GM12878 (cell line): ENCODE measurements around the gene NDUFC2. TPM values are rescaled to one million over a fixed set of nuclear protein-coding genes. Genes with fewer than 3 reads are reported as not detected.

Source experiments
- ATAC-seq: fragments of 200-7000 bp; cut with Tn5 transposase; 3 replicates; pipeline ENCODE4 v1.9.1; 2020; ENCODE audit warnings: mild to moderate bottlenecking, moderate library complexity
- BruUV-seq: library from RNA; stranded (reverse); fragments of 400-500 nt; replicated peaks from 2 replicates; lab custom pipeline; 2021; lab: Mats Ljungman, UMichigan
- CTCF ChIA-PET: fragments of 300-600 bp; sonication (Branson Sonifier 250); formaldehyde crosslinking; extraction: SDS; loops from one replicate; lab custom pipeline; 2021; ENCODE audit warnings: inconsistent platforms; lab: Yijun Ruan, JAX
- POLR2A ChIA-PET: fragments of 350-600 bp; formaldehyde crosslinking; extraction: SDS; loops from one replicate; lab custom pipeline; 2021; ENCODE audit warnings: inconsistent platforms; lab: Charles Lee
- RAD21 ChIA-PET: fragments of 300-600 bp; sonication (Branson Sonifier 250); formaldehyde crosslinking; loops from one replicate; lab custom pipeline; 2023; ENCODE audit warnings: antibody characterized with exemption; ENCODE audit not compliant: unreplicated experiment; lab: Charles Lee
- SMC1A ChIA-PET: fragments of 300-600 bp; sonication (Branson Sonifier 250); formaldehyde crosslinking; loops from one replicate; lab custom pipeline; 2023; ENCODE audit not compliant: unreplicated experiment, uncharacterized antibody; lab: Charles Lee
- DNase-seq: peaks from one replicate; pipeline ENCODE4 v3.0.0-alpha.2; 2011; ENCODE audit warnings: low read depth, low spot score
- FAIRE-seq: peaks from 3 replicates; lab custom pipeline; 2011; peaks lifted over from hg19 to GRCh38; lab: Jason Lieb, UNC
- H2AFZ ChIP-seq: 2 replicates; pipeline ENCODE4 v1.6.0; 2011; ENCODE audit warnings: low read depth, low read length, control low read depth; ENCODE audit not compliant: control insufficient read depth
- H3K27ac ChIP-seq: 2 replicates; pipeline ENCODE4 v1.5.1; 2011; ENCODE audit warnings: control low read depth; ENCODE audit not compliant: control insufficient read depth, insufficient read depth
- H3K27me3 ChIP-seq, 2 experiments: replicated peaks in 1 of 2; 2 replicates each; pipeline versions ENCODE4 v1.6.0 to v1.6.1; 2011; ENCODE audit warnings: low read length in 1 of 2; ENCODE audit not compliant: control insufficient read depth in 2 of 2, insufficient read depth in 2 of 2
- H3K36me3 ChIP-seq, 2 experiments: 2 replicates each; pipeline ENCODE4 v1.5.1; 2011; ENCODE audit warnings: low read length in 1 of 2; ENCODE audit not compliant: control insufficient read depth in 2 of 2, insufficient read depth in 2 of 2
- H3K4me1 ChIP-seq: 2 replicates; pipeline ENCODE4 v1.6.1; 2011; ENCODE audit warnings: mild to moderate bottlenecking, low read length, moderate library complexity, mixed read lengths; ENCODE audit not compliant: control insufficient read depth, insufficient read depth
- H3K4me2 ChIP-seq: 2 replicates; pipeline ENCODE4 v1.6.0; 2011; ENCODE audit warnings: control low read depth; ENCODE audit not compliant: control insufficient read depth, insufficient read depth
- H3K4me3 ChIP-seq: fragments of 200-600 bp; sonication (generic); 2 replicates; pipeline ENCODE4 v1.5.1; 2016
- H3K79me2 ChIP-seq: 2 replicates; pipeline ENCODE4 v1.6.0; 2011; ENCODE audit warnings: low read length; ENCODE audit not compliant: control insufficient read depth, insufficient read depth
- H3K9ac ChIP-seq: 2 replicates; pipeline ENCODE4 v1.8.0; 2011; ENCODE audit warnings: low read length, control low read depth, mixed read lengths; ENCODE audit not compliant: control insufficient read depth, insufficient read depth
- H3K9me3 ChIP-seq: replicated peaks from 3 replicates; pipeline ENCODE4 v1.5.1; 2011; ENCODE audit warnings: mild to moderate bottlenecking, low read length; ENCODE audit not compliant: control insufficient read depth, insufficient read depth
- H4K20me1 ChIP-seq: 2 replicates; pipeline ENCODE4 v1.6.0; 2011; ENCODE audit not compliant: control insufficient read depth, insufficient read depth
- E2F4 ChIP-seq: IDR thresholded peaks from 2 replicates; pipeline ENCODE4 v1.6.1; 2012; ENCODE audit warnings: low read depth, low read length, improper control_type of control experiment
- FOXM1 ChIP-seq: IDR thresholded peaks from 2 replicates; pipeline ENCODE4 v1.6.1; 2012; ENCODE audit warnings: low read depth, mild to moderate bottlenecking, inconsistent platforms, low read length, moderate library complexity
- IRF3 ChIP-seq: fragments of 450-650 bp; IDR thresholded peaks from 2 replicates; pipeline ENCODE4 v1.6.1; 2014; ENCODE audit warnings: mild to moderate bottlenecking
- IRF4 ChIP-seq: IDR thresholded peaks from 2 replicates; pipeline ENCODE4 v1.6.1; 2011; ENCODE audit warnings: low read depth, low read length
- KDM1A ChIP-seq: fragments of 200-600 bp; sonication (generic); IDR thresholded peaks from 2 replicates; pipeline ENCODE4 v1.6.1; 2016; ENCODE audit warnings: borderline replicate concordance
- NFIC ChIP-seq: IDR thresholded peaks from 2 replicates; pipeline ENCODE4 v1.6.1; 2012; ENCODE audit warnings: low read depth, mild to moderate bottlenecking, inconsistent platforms, low read length, moderate library complexity
- NKRF ChIP-seq: fragments of 450-650 bp; conservative IDR thresholded peaks from 2 replicates; pipeline ENCODE4 v1.6.1; 2017; ENCODE audit warnings: mild to moderate bottlenecking, moderate library complexity
- NR2C1 ChIP-seq: fragments of 450-650 bp; IDR thresholded peaks from 2 replicates; pipeline ENCODE4 v1.6.1; 2017; ENCODE audit warnings: antibody characterized with exemption, mild to moderate bottlenecking, moderate library complexity
- NR2C2 ChIP-seq: IDR thresholded peaks from 2 replicates; pipeline ENCODE4 v1.6.1; 2011; ENCODE audit warnings: borderline replicate concordance, low read depth; ENCODE audit not compliant: control insufficient read depth, insufficient read length
- RAD21 ChIP-seq: IDR thresholded peaks from 2 replicates; pipeline ENCODE4 v1.6.1; 2011; ENCODE audit warnings: mild to moderate bottlenecking, low read depth, low read length, moderate library complexity; ENCODE audit not compliant: insufficient read depth
- WGBS: methylation state at CpG from one replicate; pipeline ENCODE4 v1.1.6; 2016; ENCODE audit warnings: low lambda C conversion rate; ENCODE audit not compliant: insufficient replicate concordance, insufficient coverage; ENCODE audit errors: missing lambda C conversion rate; 5-methylcytosine and 5-hydroxymethylcytosine counted together
- in situ Hi-C: fragments of 300-500 bp; cut with MboI; formaldehyde crosslinking; loops from 9 replicates; pipeline ENCODE4 v1.14.3; 2018; ENCODE audit warnings: mixed read lengths
- intact Hi-C: fragments of 100-400 bp; cut with micrococcal nuclease; formaldehyde crosslinking; loops from one replicate; pipeline ENCODE4 v1.14.2; 2022; ENCODE audit not compliant: unreplicated experiment
- polyA plus RNA-seq, 11 experiments: library from polyadenylated mRNA; depleted of rRNA in 4 of 11; unstranded in 6 of 11; stranded (reverse) in 5 of 11; fragments of >200 nt; fragmentation: Nextera tagmentation in 4 of 11; fragmentation: Illumina TruSeq in 1 of 11; extraction: Ambion mirVana in 4 of 11; extraction: Trizol in 1 of 11; gene quantifications; 1 replicate in 1 of 11; 2 replicates in 10 of 11; pipeline versions ENCODE4 v1.2.1 to v1.2.3, GENCODE V29; 2011 to 2016; ENCODE audit warnings: inconsistent platforms in 2 of 11, missing spikeins in 2 of 11, low read depth in 1 of 11
- total RNA-seq, 4 experiments: library from RNA; depleted of rRNA in 3 of 4; stranded (reverse); fragments of >200 nt in 3 of 4; fragmentation: Illumina TruSeq in 1 of 4; extraction: Trizol in 1 of 4; gene quantifications; 2 replicates each; pipeline versions ENCODE4 v1.2.1 to v1.2.3, GENCODE V29; 2013 to 2021

NDUFC2 gene
- total and polyA plus RNA-seq, 10 of the 15 experiments (the other 5 are each of a cell fraction or from before 2014, with no cell fraction given) = 103 to 529 (median 192) TPM

GRCh38 chr11:78034623-78035022, 45.0 kb downstream of the NDUFC2 start (continued):
- no peak for TF ChIP-seq KDM1A

- ChIA-PET POLR2A (interaction anchor here (0.6 to 3.5 kb wide), 2 partner anchors 12 to 351 kb away, joined by 3 to 12 read pairs; no protein-coding TSS in a partner anchor), SMC1A (interaction anchor here (5.2 kb wide), 1 partner anchor 13 kb away, joined by 19 read pairs; no protein-coding TSS in a partner anchor), RAD21 (no interaction called here), CTCF (interaction anchor here (1.6 to 3.5 kb wide), 3 partner anchors 11 to 34 kb away, joined by 5 to 17 read pairs (median 9); no protein-coding TSS in a partner anchor)
- Histone ChIP-seq H2AFZ (no peak overlapping the region), H3K27me3 (no peaks in the 10 kb centered on the region), H4K20me1 (no peaks in the 10 kb centered on the region), H3K27ac (no peak overlapping the region), H3K4me3 (no peak overlapping the region), H3K9ac (no peak overlapping the region), H3K36me3 (no peaks in the 10 kb centered on the region), H3K4me1 (peaks cover 6% of the 10 kb centered on the region), H3K79me2 (no peaks in the 10 kb centered on the region), H3K9me3 (no peaks in the 10 kb centered on the region), H3K4me2 (no peak overlapping the region)
- TF ChIP-seq NFIC = no peak
- no peak for TF ChIP-seq FOXM1
- no peak for TF ChIP-seq RAD21
- no peak for TF ChIP-seq E2F4
- no peak for TF ChIP-seq IRF3
- TF ChIP-seq IRF4 = no peak
- TF ChIP-seq NKRF = no peak
- no peak for TF ChIP-seq NR2C1
- no peak for TF ChIP-seq NR2C2
- 64% methylated on average over 4 of the region's 4 CpGs for WGBS
- intact Hi-C loops = no loop called here
- no peak for FAIRE-seq
- ATAC-seq = no peak
- BruUV-seq = no TSS peak
- no peak for DNase-seq
- in situ Hi-C loops = no loop called here
Measured at GRCh38 chr11:78033040-78033439, 46.6 kb downstream of the NDUFC2 start.
